RPMI8226 (cell line): ENCODE measurements around the gene DNAH1.
A peak's percentile ranks its signal among the peaks of the same experiment; 100 is the strongest.

Experiments
- DNase-seq: peaks from one replicate; pipeline ENCODE4 v3.0.0-alpha.2; 2015

Gene DNAH1

GRCh38 chr3:52361454-52361853 lies 45.3 kb downstream of the DNAH1 start:
- no peak for DNase-seq

DNA sequence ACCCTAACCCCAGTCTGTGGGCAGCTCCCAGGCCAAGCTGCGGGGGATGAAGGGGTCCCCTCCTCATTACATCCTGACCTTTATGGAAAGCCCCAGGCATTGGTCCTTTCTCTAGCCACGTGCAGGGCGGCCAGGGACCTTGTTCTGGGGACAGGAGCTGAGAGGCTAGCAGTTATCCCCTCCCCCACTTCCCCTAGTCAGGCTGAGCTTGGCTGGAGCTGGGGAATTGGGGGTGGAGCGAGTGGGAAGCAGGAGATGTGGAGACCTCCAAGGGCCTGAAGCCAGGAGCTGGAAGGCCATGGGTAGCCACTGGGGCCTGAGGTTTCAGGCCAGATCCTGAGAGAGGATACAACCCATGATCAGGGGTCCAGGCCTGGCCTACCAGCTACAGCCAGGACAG lies 45.8 kb downstream of the DNAH1 start:
- no peak for DNase-seq

DNA sequence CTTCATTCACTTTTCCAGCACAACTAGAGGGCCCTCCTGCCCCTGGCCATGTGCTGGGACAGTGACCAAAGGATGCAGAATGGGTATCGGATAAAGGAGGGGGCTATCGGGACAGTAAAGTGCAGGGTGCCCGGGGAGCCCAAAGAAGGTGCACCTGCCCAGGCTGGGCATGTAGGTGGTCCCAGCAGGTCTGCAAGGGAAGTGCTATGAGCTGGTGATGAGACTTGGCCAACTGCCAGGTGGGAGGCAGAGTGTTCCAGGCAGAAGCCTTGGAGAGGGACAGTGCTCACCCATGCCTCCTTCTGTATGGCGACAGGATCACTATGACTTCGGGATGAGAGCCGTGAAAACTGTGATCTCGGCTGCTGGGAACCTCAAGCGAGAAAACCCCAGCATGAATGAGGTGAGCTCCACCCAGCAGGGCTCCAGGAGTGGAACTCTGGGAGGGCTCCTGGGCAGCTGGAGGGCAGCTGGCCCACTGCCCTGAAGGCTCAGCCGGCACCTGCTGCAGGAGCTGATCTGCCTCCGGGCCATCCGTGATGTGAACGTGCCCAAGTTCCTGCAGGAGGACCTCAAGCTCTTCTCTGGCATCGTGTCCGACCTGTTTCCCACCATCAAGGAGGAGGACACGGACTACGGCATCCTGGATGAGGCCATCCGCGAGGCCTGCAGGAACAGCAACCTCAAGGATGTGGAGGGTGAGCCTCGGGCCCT lies 48.4 kb downstream of the DNAH1 start:
- no peak for DNase-seq

GRCh38 chr3:52366527-52366926 lies 50.4 kb downstream of the DNAH1 start:
- DNase-seq = no peak

DNA sequence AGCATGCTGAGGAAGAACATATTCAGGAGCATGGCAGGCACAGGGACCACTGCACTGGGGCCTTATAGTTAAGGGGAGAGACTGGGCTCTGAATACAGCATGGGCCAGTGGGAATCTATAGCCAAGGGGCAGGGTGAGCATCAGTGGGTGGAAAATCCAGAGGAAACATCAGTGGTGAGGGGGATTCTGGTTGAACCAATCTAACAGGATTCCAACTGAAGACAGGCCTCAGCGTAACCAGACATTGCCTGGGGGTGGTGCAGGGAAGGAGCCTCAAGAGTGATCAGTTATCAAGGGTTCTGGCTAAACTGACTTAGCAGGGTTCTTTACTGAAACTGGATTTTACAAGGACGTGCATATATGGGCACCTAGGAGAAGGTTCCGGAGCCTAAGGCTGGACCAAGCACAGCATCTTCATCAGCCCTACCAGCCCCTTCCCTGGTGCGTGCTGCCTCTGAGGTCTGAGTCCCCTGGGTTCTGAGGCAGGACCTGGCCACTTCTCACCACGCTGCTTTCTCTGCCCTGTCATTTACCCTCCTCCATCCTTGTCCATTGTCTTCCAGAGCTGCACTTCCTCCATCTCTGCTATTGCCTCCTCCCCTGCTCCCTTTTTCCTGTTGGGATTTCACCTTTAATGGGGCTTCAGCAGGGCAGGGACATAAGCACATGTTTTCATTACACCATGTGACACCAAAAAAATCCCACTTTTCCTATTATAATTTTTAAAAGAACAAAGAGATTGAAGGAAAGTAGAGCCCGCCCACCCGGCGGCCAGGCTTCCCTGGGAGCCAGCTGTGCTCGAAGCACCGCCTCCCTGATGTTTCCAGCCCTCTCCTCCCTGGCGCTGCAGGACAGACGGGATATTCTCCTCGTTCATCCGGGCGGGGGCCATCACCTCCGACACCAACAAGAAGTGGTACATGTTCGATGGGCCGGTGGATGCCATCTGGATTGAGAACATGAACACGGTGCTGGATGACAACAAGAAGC lies 52.1 kb downstream of the DNAH1 start:
- DNase-seq = no peak

- no peak for DNase-seq
These were observed 54.4 kb downstream of the DNAH1 start for GRCh38 chr3:52370531-52370930.

DNA sequence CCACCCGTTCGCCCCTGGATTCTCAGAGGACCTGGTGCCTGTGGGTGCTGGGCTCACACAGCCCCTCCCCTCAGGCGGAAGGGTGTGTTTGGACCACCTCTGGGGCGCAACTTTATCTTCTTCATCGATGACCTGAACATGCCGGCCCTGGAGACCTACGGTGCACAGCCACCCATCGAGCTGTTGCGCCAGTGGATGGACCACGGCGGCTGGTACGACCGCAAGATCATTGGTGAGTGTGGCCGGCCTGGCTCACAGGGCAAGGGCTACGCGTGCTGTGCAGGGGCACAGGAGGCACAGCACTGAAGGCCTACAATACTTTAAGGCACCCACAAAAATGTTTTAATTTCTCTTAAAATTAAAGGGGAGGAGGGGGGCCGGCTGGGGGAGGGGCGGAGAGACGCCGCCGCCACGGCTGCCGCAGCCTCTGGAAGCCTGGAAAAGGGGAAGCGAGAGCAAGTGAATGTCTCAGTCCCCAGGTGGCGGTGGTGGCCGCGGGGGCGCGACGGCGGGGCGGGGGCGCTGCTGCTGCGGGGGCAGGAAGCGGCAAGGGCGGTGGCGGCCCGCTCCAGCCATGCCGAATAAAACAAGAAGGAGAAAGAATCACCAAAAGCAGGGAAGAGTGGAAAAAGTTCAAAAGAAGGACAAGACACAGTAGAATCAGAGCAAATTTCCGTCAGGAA lies 56.8 kb downstream of the DNAH1 start:
- DNase-seq = peak; percentile 69

DNA sequence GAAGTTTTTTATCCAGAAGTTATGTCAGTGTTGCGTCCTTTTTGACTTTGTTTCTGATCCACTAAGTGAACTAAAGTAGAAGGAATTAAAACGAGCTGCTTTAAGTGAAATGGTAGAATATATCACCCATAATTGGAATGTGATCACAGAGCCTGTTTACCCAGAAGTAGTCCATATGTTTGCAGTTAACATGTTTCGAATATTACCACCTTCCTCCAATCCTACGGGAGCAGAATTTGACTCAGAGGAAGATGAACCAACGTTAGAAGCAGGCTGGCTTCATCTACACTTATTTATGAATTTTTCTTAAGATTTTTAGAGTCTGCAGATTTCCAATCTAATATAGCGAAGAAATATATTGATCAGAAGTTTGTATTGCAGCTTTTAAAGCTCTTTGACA lies 57.6 kb downstream of the DNAH1 start:
- no peak for DNase-seq

DNA sequence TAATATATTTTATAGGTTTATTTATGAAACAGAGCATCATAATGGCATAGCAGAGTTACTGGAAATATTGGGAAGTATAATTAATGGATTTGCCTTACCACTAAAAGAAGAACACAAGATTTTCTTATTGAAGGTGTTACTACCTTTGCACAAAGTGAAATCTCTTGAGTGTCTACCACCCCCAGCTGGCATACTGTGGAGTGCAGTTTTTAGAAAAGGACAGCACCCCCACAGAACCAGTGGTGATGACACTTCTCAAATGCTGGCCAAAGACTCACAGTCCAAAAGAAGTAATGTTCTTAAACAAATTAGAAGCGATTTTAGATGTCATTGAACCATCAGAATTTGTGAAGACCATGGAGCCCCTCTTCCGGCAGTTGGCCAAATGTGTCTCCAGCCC lies 58.1 kb downstream of the DNAH1 start:
- no peak for DNase-seq

DNA sequence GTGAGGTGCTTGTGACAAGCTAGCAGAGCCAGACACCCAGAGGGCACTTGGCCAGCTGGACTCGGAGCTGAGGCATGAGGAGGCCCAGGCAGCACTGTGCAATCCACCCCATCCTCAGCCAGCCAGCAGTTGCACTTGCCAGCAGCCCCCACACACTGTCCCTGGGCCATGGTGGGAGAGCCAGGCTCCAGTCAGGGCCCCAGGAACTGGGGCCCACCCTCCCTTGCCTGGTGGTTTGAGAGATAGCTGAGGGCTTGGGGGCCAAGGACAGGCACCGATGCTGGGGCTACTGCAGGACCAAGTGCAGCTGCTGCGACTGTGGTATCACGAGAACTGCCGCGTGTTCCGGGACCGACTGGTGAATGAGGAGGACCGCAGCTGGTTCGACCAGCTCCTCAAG lies 63.5 kb downstream of the DNAH1 start:
- no peak for DNase-seq

- no peak for DNase-seq
These were observed 63.9 kb downstream of the DNAH1 start for GRCh38 chr3:52380023-52380422.

DNA sequence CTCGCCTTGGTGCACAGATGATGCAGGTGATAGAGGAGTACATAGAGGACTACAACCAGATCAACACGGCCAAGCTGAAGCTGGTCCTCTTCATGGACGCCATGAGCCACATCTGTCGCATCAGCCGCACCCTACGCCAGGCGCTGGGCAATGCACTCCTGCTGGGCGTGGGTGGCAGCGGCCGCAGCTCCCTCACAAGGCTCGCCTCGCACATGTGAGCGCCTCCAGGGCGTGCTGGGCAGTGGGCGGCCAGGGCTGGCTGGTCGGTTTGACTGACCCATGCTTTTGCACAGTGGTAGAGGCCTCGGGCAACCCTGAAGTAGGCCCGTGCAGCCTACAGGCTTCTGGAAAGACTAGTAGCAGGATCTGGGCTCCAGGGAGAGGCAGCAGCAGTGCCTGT lies 65.5 kb downstream of the DNAH1 start:
- DNase-seq = no peak

GRCh38 chr3:52383446-52383845 lies 67.3 kb downstream of the DNAH1 start:
- DNase-seq = no peak

DNA sequence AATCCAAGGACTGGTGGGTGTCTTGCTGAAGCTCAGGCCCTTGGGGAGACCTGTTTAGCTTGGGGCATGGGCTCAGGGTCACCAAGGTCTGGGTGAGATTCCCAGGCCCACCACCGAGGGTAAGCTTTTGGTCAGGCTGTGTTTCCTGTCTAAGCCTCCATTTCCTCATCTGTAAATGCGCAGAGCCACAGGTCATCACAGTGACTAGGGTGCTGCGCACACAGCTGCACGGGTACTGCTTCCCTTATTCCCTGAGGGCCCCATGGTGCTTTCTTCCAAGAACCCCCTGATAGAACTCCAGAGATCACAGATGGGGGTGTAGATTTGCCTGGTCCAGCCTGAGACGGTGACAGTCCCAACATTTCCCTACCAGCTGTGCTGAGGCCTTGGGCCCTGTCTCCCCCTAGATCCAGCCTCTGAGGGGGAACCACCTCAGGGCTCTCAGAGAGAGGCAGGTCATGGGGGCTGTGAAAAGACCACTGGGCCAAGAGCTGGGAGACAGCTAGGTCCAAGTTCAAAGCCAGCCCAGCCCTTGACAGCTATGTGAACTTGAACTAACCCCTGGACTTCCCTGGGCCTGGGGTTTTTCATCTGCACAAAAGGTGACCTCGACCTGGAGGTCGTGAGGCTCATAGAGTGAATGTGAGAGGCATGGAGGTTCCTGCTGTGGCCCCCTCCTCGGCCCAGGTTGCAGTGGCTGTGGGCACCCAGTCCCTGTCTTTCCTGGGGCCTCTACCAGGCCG lies 68.1 kb downstream of the DNAH1 start:
- DNase-seq = no peak

- DNase-seq = peak; percentile 88
These were observed 69.0 kb downstream of the DNAH1 start for GRCh38 chr3:52385157-52385556.

GRCh38 chr3:52387481-52387880 lies 71.4 kb downstream of the DNAH1 start:
- no peak for DNase-seq

- DNase-seq = no peak
These were observed 72.3 kb downstream of the DNAH1 start for GRCh38 chr3:52388348-52388821.

GRCh38 chr3:52388933-52389332 lies 72.8 kb downstream of the DNAH1 start:
- DNase-seq = peak; percentile 38

DNA sequence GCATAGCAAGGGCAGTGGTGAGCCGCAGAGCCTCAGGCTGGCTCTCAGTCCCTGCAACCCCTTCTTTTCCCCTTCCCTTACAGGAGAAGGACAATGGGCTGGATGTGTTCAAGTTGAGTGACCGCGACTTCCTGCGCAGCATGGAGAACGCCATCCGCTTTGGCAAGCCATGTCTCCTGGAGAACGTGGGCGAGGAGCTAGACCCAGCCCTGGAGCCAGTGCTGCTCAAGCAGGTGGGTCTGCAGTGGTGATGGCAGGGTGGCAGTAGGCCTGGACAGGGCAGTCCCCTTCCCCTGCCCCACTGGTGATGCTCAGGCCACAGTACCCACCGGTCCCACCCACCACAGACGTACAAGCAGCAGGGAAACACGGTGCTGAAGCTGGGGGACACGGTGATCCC lies 75.0 kb downstream of the DNAH1 start:
- DNase-seq = no peak

- no peak for DNase-seq
These were observed 76.3 kb downstream of the DNAH1 start for GRCh38 chr3:52392216-52392930.

- no peak for DNase-seq
These were observed 77.2 kb downstream of the DNAH1 start for GRCh38 chr3:52393131-52393807.
